ENCODE results near the gene PON1. TPM values are rescaled to one million over a fixed set of nuclear protein-coding genes. Genes with fewer than 3 reads are reported as not detected.

PON1 gene
- polyA plus RNA-seq, 1 of the 3 experiments (the other 2 are of a cell fraction) = not detected

DNA sequence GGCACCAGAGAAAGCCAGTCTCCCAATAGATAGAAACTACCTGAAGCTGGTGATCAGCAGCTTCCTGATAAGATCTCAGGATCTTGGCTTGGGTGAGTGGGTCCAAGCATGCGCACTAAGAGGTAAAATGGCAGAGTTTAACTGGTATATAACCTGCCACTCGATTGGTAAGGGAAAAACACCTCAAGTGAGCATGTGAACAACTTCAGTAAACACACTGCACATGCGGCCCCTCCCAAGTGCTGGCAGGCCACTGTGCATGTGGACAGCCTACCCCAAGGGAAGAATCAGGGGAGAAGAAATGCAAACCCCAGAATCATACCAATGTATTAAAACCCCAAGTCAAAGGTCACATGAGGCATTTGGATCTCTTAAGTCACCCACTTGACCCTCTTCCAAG, 17.7 kb upstream of the PON1 start:
- Histone ChIP-seq H3F3A (replicated peaks; ENCODE audit: insufficient read depth) (no peaks in the 10 kb centered on the region), H3K27me3 (ENCODE audit: insufficient read depth) (no peaks in the 10 kb centered on the region), H3K9ac (no peak overlapping the region), H3K9me3 (no peaks in the 10 kb centered on the region), H4K20me1 (ENCODE audit: insufficient read depth) (no peaks in the 10 kb centered on the region), H3K4me2 (no peak overlapping the region), H3K4me1 (ENCODE audit: control insufficient read depth in 1 of 2, insufficient read depth in 2 of 2, low read depth in 1 of 2, low read length in 1 of 2) (no peaks in the 10 kb centered on the region), H3K9me2 (no peaks in the 10 kb centered on the region), H3K36me3 (replicated peaks in 1 of 2; ENCODE audit: control insufficient read depth in 1 of 2, insufficient read depth in 2 of 2, low read length in 1 of 2) (no peaks in the 10 kb centered on the region), H3K27ac (ENCODE audit: low read depth in 2 of 2, low read length in 1 of 2) (no peak overlapping the region), H3K4me3 (ENCODE audit: low read depth in 2 of 2, low read length in 1 of 2) (no peak overlapping the region), H3K79me2 (ENCODE audit: insufficient read depth) (no peaks in the 10 kb centered on the region), H2AFZ (ENCODE audit: low read depth) (0 out of 2 replicates have a peak overlapping the region, but pooled peaks have one; percentile 0)
- TF ChIP-seq, protein P1, sequence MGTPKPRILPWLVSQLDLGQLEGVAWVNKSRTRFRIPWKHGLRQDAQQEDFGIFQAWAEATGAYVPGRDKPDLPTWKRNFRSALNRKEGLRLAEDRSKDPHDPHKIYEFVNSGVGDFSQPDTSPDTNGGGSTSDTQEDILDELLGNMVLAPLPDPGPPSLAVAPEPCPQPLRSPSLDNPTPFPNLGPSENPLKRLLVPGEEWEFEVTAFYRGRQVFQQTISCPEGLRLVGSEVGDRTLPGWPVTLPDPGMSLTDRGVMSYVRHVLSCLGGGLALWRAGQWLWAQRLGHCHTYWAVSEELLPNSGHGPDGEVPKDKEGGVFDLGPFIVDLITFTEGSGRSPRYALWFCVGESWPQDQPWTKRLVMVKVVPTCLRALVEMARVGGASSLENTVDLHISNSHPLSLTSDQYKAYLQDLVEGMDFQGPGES (IDR thresholded peaks at IDR 0.05; ENCODE audit: low read depth, low read length) = no peak
- no peak for TF ChIP-seq TEAD4 (IDR thresholded peaks at IDR 0.05; ENCODE audit: borderline replicate concordance, insufficient read depth)
- no peak for TF ChIP-seq YY1 (IDR thresholded peaks at IDR 0.05; ENCODE audit: low read depth)
- TF ChIP-seq RCOR1 (IDR thresholded peaks at IDR 0.05; ENCODE audit: low read length) = no peak
- no peak for TF ChIP-seq RAD21 (IDR thresholded peaks at IDR 0.05; ENCODE audit: low read length)
- TF ChIP-seq SMC3 (IDR thresholded peaks at IDR 0.05; ENCODE audit: low read depth, low read length) = no peak
- TF ChIP-seq, protein P2, sequence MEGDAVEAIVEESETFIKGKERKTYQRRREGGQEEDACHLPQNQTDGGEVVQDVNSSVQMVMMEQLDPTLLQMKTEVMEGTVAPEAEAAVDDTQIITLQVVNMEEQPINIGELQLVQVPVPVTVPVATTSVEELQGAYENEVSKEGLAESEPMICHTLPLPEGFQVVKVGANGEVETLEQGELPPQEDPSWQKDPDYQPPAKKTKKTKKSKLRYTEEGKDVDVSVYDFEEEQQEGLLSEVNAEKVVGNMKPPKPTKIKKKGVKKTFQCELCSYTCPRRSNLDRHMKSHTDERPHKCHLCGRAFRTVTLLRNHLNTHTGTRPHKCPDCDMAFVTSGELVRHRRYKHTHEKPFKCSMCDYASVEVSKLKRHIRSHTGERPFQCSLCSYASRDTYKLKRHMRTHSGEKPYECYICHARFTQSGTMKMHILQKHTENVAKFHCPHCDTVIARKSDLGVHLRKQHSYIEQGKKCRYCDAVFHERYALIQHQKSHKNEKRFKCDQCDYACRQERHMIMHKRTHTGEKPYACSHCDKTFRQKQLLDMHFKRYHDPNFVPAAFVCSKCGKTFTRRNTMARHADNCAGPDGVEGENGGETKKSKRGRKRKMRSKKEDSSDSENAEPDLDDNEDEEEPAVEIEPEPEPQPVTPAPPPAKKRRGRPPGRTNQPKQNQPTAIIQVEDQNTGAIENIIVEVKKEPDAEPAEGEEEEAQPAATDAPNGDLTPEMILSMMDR (IDR thresholded peaks at IDR 0.05) = no peak
- TF ChIP-seq, protein P3, sequence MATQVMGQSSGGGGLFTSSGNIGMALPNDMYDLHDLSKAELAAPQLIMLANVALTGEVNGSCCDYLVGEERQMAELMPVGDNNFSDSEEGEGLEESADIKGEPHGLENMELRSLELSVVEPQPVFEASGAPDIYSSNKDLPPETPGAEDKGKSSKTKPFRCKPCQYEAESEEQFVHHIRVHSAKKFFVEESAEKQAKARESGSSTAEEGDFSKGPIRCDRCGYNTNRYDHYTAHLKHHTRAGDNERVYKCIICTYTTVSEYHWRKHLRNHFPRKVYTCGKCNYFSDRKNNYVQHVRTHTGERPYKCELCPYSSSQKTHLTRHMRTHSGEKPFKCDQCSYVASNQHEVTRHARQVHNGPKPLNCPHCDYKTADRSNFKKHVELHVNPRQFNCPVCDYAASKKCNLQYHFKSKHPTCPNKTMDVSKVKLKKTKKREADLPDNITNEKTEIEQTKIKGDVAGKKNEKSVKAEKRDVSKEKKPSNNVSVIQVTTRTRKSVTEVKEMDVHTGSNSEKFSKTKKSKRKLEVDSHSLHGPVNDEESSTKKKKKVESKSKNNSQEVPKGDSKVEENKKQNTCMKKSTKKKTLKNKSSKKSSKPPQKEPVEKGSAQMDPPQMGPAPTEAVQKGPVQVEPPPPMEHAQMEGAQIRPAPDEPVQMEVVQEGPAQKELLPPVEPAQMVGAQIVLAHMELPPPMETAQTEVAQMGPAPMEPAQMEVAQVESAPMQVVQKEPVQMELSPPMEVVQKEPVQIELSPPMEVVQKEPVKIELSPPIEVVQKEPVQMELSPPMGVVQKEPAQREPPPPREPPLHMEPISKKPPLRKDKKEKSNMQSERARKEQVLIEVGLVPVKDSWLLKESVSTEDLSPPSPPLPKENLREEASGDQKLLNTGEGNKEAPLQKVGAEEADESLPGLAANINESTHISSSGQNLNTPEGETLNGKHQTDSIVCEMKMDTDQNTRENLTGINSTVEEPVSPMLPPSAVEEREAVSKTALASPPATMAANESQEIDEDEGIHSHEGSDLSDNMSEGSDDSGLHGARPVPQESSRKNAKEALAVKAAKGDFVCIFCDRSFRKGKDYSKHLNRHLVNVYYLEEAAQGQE (IDR thresholded peaks at IDR 0.05; ENCODE audit: low read depth, low read length) = no peak
- no peak for TF ChIP-seq RFX5 (IDR thresholded peaks at IDR 0.05; ENCODE audit: low read length)
- no peak for TF ChIP-seq GABPA (IDR thresholded peaks at IDR 0.05; ENCODE audit: low read depth)
- TF ChIP-seq, protein P4, sequence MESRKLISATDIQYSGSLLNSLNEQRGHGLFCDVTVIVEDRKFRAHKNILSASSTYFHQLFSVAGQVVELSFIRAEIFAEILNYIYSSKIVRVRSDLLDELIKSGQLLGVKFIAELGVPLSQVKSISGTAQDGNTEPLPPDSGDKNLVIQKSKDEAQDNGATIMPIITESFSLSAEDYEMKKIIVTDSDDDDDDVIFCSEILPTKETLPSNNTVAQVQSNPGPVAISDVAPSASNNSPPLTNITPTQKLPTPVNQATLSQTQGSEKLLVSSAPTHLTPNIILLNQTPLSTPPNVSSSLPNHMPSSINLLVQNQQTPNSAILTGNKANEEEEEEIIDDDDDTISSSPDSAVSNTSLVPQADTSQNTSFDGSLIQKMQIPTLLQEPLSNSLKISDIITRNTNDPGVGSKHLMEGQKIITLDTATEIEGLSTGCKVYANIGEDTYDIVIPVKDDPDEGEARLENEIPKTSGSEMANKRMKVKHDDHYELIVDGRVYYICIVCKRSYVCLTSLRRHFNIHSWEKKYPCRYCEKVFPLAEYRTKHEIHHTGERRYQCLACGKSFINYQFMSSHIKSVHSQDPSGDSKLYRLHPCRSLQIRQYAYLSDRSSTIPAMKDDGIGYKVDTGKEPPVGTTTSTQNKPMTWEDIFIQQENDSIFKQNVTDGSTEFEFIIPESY (IDR thresholded peaks at IDR 0.05; ENCODE audit: borderline replicate concordance, low read depth) = no peak
- ChIA-PET POLR2A (no interaction called here), CTCF (interaction anchor here (1.3 to 1.4 kb wide), 3 partner anchors 23 to 344 kb away, joined by 3 to 6 read pairs (median 3); no protein-coding TSS in a partner anchor)
- 34% methylated on average over 3 of the region's 3 CpGs for WGBS (ENCODE audit: low lambda C conversion rate)
- DNase-seq = no peak

Data from SK-N-SH (cell line).